ENCODE data around the gene FAM227B.
"Not testable (repeated sequence)": the region's sequence is repeated elsewhere in the genome, so short reads cannot be mapped to it uniquely, and the experiment has no call there.

The FAM227B gene

GRCh38 chr15:49370782-49371181 lies 249.8 kb downstream of the FAM227B start:
- Histone ChIP-seq H3K36me3 (ENCODE audit: insufficient read depth, low read length) (no peaks in the 10 kb centered on the region), H3K4me1 (ENCODE audit: insufficient read depth, low read length) (peaks cover 9% of the 10 kb centered on the region), H3K9me3 (ENCODE audit: insufficient read depth, low read depth, low read length) (no peaks in the 10 kb centered on the region), H3K9ac (ENCODE audit: low read depth, low read length) (no peak overlapping the region), H3K27me3 (ENCODE audit: insufficient read depth, low read length) (no peaks in the 10 kb centered on the region), H3K27ac (ENCODE audit: low read depth, low read length) (no peak overlapping the region), H3K4me3 (ENCODE audit: low read length) (no peak overlapping the region)
- WGBS = 100% methylated on average over 1 of the region's 1 CpG

- no peaks in the 10 kb centered on the region for H3K36me3 ChIP-seq (ENCODE audit: insufficient read depth, low read length)
- H3K9ac ChIP-seq (ENCODE audit: low read depth, low read length) = no peak overlapping the region
- H3K4me1 ChIP-seq (ENCODE audit: insufficient read depth, low read length) = no peaks in the 10 kb centered on the region
- H3K4me3 ChIP-seq (ENCODE audit: low read length) = no peak overlapping the region
- H3K27me3 ChIP-seq (ENCODE audit: insufficient read depth, low read length) = no peaks in the 10 kb centered on the region
- no peaks in the 10 kb centered on the region for H3K9me3 ChIP-seq (ENCODE audit: insufficient read depth, low read depth, low read length)
- WGBS = 97% methylated on average over 20 of the region's 22 CpGs
- no peak overlapping the region for H3K27ac ChIP-seq (ENCODE audit: low read depth, low read length)
These were observed 254.1 kb downstream of the FAM227B start for GRCh38 chr15:49366496-49366895.

GRCh38 chr15:49361370-49361769 lies 259.2 kb downstream of the FAM227B start:
- H3K4me3 ChIP-seq (ENCODE audit: low read length) = no peak overlapping the region
- 98% methylated on average over 3 of the region's 3 CpGs for WGBS
- no peaks in the 10 kb centered on the region for H3K36me3 ChIP-seq (ENCODE audit: insufficient read depth, low read length)
- H3K9me3 ChIP-seq (ENCODE audit: insufficient read depth, low read depth, low read length) = no peaks in the 10 kb centered on the region
- H3K9ac ChIP-seq (ENCODE audit: low read depth, low read length) = no peak overlapping the region
- H3K4me1 ChIP-seq (ENCODE audit: insufficient read depth, low read length) = no peaks in the 10 kb centered on the region
- H3K27ac ChIP-seq (ENCODE audit: low read depth, low read length) = no peak overlapping the region
- H3K27me3 ChIP-seq (ENCODE audit: insufficient read depth, low read length) = no peaks in the 10 kb centered on the region

- H3K4me3 ChIP-seq (ENCODE audit: low read length); H3K4me1 ChIP-seq (ENCODE audit: insufficient read depth, low read length); H3K27ac ChIP-seq (ENCODE audit: low read depth, low read length); H3K9ac ChIP-seq (ENCODE audit: low read depth, low read length); H3K36me3 ChIP-seq (ENCODE audit: insufficient read depth, low read length); H3K27me3 ChIP-seq (ENCODE audit: insufficient read depth, low read length); H3K9me3 ChIP-seq (ENCODE audit: insufficient read depth, low read depth, low read length): not testable (repeated sequence)
- WGBS = 87% methylated on average over 17 of the region's 17 CpGs
These were observed 266.2 kb downstream of the FAM227B start for GRCh38 chr15:49354439-49354838.

- Histone ChIP-seq H3K9me3 (ENCODE audit: insufficient read depth, low read depth, low read length) (0 out of 2 replicates have a peak, but pooled peaks cover 7% of the 10 kb centered on the region), H3K9ac (ENCODE audit: low read depth, low read length) (no peak overlapping the region), H3K4me1 (ENCODE audit: insufficient read depth, low read length) (peaks cover 27% of the 10 kb centered on the region), H3K36me3 (ENCODE audit: insufficient read depth, low read length) (no peaks in the 10 kb centered on the region), H3K4me3 (ENCODE audit: low read length) (no peak overlapping the region), H3K27me3 (ENCODE audit: insufficient read depth, low read length) (no peaks in the 10 kb centered on the region), H3K27ac (ENCODE audit: low read depth, low read length) (peak overlapping the region; percentile 58; the same call in 1 of the 2 replicates)
These were observed 277.1 kb downstream of the FAM227B start for GRCh38 chr15:49343546-49343945.

GRCh38 chr15:49339656-49340055 lies 281.0 kb downstream of the FAM227B start:
- Histone ChIP-seq H3K36me3 (ENCODE audit: insufficient read depth, low read length) (no peaks in the 10 kb centered on the region), H3K27ac (ENCODE audit: low read depth, low read length) (no peak overlapping the region), H3K4me1 (ENCODE audit: insufficient read depth, low read length) (peaks cover 21% of the 10 kb centered on the region), H3K27me3 (ENCODE audit: insufficient read depth, low read length) (no peaks in the 10 kb centered on the region), H3K4me3 (ENCODE audit: low read length) (no peak overlapping the region), H3K9me3 (ENCODE audit: insufficient read depth, low read depth, low read length) (0 out of 2 replicates have a peak, but pooled peaks cover 7% of the 10 kb centered on the region), H3K9ac (ENCODE audit: low read depth, low read length) (no peak overlapping the region)
- WGBS = 66% methylated on average over 10 of the region's 10 CpGs

GRCh38 chr15:49331951-49332350 lies 288.7 kb downstream of the FAM227B start:
- Histone ChIP-seq H3K9ac (ENCODE audit: low read depth, low read length) (no peak overlapping the region), H3K9me3 (ENCODE audit: insufficient read depth, low read depth, low read length) (no peaks in the 10 kb centered on the region), H3K4me1 (ENCODE audit: insufficient read depth, low read length) (peaks cover 34% of the 10 kb centered on the region), H3K27ac (ENCODE audit: low read depth, low read length) (no peak overlapping the region), H3K4me3 (ENCODE audit: low read length) (no peak overlapping the region), H3K27me3 (ENCODE audit: insufficient read depth, low read length) (no peaks in the 10 kb centered on the region), H3K36me3 (ENCODE audit: insufficient read depth, low read length) (no peaks in the 10 kb centered on the region)
- 97% methylated on average over 3 of the region's 3 CpGs for WGBS

GRCh38 chr15:49331442-49331841 lies 289.2 kb downstream of the FAM227B start:
- Histone ChIP-seq H3K9ac (ENCODE audit: low read depth, low read length) (no peak overlapping the region), H3K27me3 (ENCODE audit: insufficient read depth, low read length) (no peaks in the 10 kb centered on the region), H3K4me3 (ENCODE audit: low read length) (no peak overlapping the region), H3K9me3 (ENCODE audit: insufficient read depth, low read depth, low read length) (no peaks in the 10 kb centered on the region), H3K36me3 (ENCODE audit: insufficient read depth, low read length) (no peaks in the 10 kb centered on the region), H3K4me1 (ENCODE audit: insufficient read depth, low read length) (peaks cover 34% of the 10 kb centered on the region), H3K27ac (ENCODE audit: low read depth, low read length) (no peak overlapping the region)

- Histone ChIP-seq H3K36me3 (ENCODE audit: insufficient read depth, low read length) (no peaks in the 10 kb centered on the region), H3K27ac (ENCODE audit: low read depth, low read length) (no peak overlapping the region), H3K4me1 (ENCODE audit: insufficient read depth, low read length) (peaks cover 42% of the 10 kb centered on the region), H3K9me3 (ENCODE audit: insufficient read depth, low read depth, low read length) (no peaks in the 10 kb centered on the region), H3K4me3 (ENCODE audit: low read length) (no peak overlapping the region), H3K27me3 (ENCODE audit: insufficient read depth, low read length) (no peaks in the 10 kb centered on the region), H3K9ac (ENCODE audit: low read depth, low read length) (no peak overlapping the region)
These were observed 290.5 kb downstream of the FAM227B start for GRCh38 chr15:49330166-49330565.

- Histone ChIP-seq H3K36me3 (ENCODE audit: insufficient read depth, low read length) (no peaks in the 10 kb centered on the region), H3K9ac (ENCODE audit: low read depth, low read length) (no peak overlapping the region; the same call in 1 of the 2 replicates), H3K4me1 (ENCODE audit: insufficient read depth, low read length) (peaks cover 51% of the 10 kb centered on the region), H3K4me3 (ENCODE audit: low read length) (no peak overlapping the region), H3K27me3 (ENCODE audit: insufficient read depth, low read length) (no peaks in the 10 kb centered on the region), H3K27ac (ENCODE audit: low read depth, low read length) (peak overlapping the region; percentile 82), H3K9me3 (ENCODE audit: insufficient read depth, low read depth, low read length) (no peaks in the 10 kb centered on the region)
These were observed 291.7 kb downstream of the FAM227B start for GRCh38 chr15:49328941-49329340.

- Histone ChIP-seq H3K27me3 (ENCODE audit: insufficient read depth, low read length) (no peaks in the 10 kb centered on the region), H3K4me3 (ENCODE audit: low read length) (no peak overlapping the region), H3K36me3 (ENCODE audit: insufficient read depth, low read length) (no peaks in the 10 kb centered on the region), H3K27ac (ENCODE audit: low read depth, low read length) (peak overlapping the region; percentile 71), H3K9ac (ENCODE audit: low read depth, low read length) (no peak overlapping the region), H3K9me3 (ENCODE audit: insufficient read depth, low read depth, low read length) (no peaks in the 10 kb centered on the region), H3K4me1 (ENCODE audit: insufficient read depth, low read length) (peaks cover 61% of the 10 kb centered on the region)
- WGBS = 97% methylated on average over 3 of the region's 4 CpGs
These were observed 292.7 kb downstream of the FAM227B start for GRCh38 chr15:49327927-49328326.

GRCh38 chr15:49323207-49323606 lies 297.4 kb downstream of the FAM227B start:
- no CpG with 5 or more reads among the region's 1 CpG for WGBS
- no peak overlapping the region for H3K4me3 ChIP-seq (ENCODE audit: low read length)

More at GRCh38 chr15:49323207-49323606, 297.4 kb downstream of the FAM227B start:
- Histone ChIP-seq H3K4me1 (ENCODE audit: insufficient read depth, low read length) (peaks cover 37% of the 10 kb centered on the region), H3K36me3 (ENCODE audit: insufficient read depth, low read length) (peaks cover 14% of the 10 kb centered on the region), H3K9ac (ENCODE audit: low read depth, low read length) (no peak overlapping the region), H3K9me3 (ENCODE audit: insufficient read depth, low read depth, low read length) (no peaks in the 10 kb centered on the region), H3K27me3 (ENCODE audit: insufficient read depth, low read length) (no peaks in the 10 kb centered on the region), H3K27ac (ENCODE audit: low read depth, low read length) (no peak overlapping the region)

All from HUES64 (cell line).